Stimulated activated memory B cell treated with anti-CD40 and anti-IgM and Interleukin-4, amounts not matched to agents 10 μg/mL and 1 μg/mL and 100 μg/mL, for 72 hours (primary cell): ENCODE measurements around the gene PARD3.
A peak's percentile ranks its signal among the peaks of the same experiment; 100 is the strongest.

Experiments
- ATAC-seq: fragments of 150-1000 bp; cut with Tn5 transposase; 2 replicates; pipeline ENCODE4 v1.10.0; 2021
- H3K27ac Mint-ChIP-seq: one replicate; pipeline ENCODE4 v1.8.0; 2022; ENCODE audit warnings: mild to moderate bottlenecking, mixed read lengths
- H3K27me3 Mint-ChIP-seq: one replicate; pipeline ENCODE4 v1.8.0; 2022; ENCODE audit warnings: mixed read lengths
- H3K36me3 Mint-ChIP-seq: one replicate; pipeline ENCODE4 v1.8.0; 2022; ENCODE audit warnings: mixed read lengths
- H3K4me1 Mint-ChIP-seq: one replicate; pipeline ENCODE4 v1.8.0; 2022; ENCODE audit warnings: mixed read lengths
- H3K4me3 Mint-ChIP-seq: one replicate; pipeline ENCODE4 v1.8.0; 2022; ENCODE audit warnings: mild to moderate bottlenecking, moderate library complexity, mixed read lengths
- H3K9me3 Mint-ChIP-seq: one replicate; pipeline ENCODE4 v1.8.0; 2022; ENCODE audit warnings: mixed read lengths

PARD3 gene

GRCh38 chr10:34575882-34576281 lies 239.2 kb downstream of the PARD3 start:
- no peak for ATAC-seq
- Mint-ChIP-seq H3K36me3 (no peaks in the 10 kb centered on the region), H3K9me3 (peaks cover 3% of the 10 kb centered on the region), H3K4me1 (no peaks in the 10 kb centered on the region), H3K27me3 (no peaks in the 10 kb centered on the region), H3K27ac (no peak overlapping the region), H3K4me3 (no peak overlapping the region)

DNA sequence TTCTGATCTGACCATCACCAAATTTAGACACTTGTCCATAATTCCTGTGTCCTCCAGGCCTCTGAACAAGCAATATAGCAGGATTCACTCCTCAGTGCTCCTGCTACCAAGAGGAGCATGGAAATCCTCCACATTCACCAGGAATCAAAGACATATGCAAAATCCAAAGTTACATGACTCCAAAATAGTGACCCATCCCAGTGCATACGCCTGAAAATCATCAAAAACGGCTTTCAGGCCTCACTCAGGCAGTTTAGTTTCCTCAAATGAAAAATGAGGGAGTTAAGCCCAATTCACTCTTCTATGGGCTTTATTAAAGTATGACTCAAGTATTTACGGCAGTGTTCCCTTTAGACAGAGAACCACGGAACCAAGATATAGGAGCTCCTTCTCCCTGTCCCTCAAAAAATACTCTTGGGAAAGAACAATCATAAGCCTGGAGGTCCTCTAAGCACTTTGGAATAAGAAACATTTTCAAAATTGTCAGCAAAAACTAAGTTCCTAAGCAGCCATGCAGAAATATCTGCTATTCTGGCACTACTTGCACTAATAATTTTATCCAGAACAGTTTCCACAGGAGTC lies 240.7 kb downstream of the PARD3 start:
- no peak overlapping the region for H3K4me3 Mint-ChIP-seq
- H3K9me3 Mint-ChIP-seq, result peaks cover 3% of the 10 kb centered on the region
- ATAC-seq, result no peak
- no peak overlapping the region for H3K27ac Mint-ChIP-seq
- H3K27me3 Mint-ChIP-seq, result no peaks in the 10 kb centered on the region
- H3K36me3 Mint-ChIP-seq, result no peaks in the 10 kb centered on the region
- H3K4me1 Mint-ChIP-seq, result no peaks in the 10 kb centered on the region

- no peak overlapping the region for H3K27ac Mint-ChIP-seq
- ATAC-seq, result peak; percentile 27
- H3K9me3 Mint-ChIP-seq, result peaks cover 3% of the 10 kb centered on the region
- H3K4me3 Mint-ChIP-seq, result no peak overlapping the region
- H3K36me3 Mint-ChIP-seq, result no peaks in the 10 kb centered on the region
- H3K4me1 Mint-ChIP-seq, result no peaks in the 10 kb centered on the region
- no peaks in the 10 kb centered on the region for H3K27me3 Mint-ChIP-seq
Measured at GRCh38 chr10:34570887-34571286, 244.2 kb downstream of the PARD3 start.

DNA sequence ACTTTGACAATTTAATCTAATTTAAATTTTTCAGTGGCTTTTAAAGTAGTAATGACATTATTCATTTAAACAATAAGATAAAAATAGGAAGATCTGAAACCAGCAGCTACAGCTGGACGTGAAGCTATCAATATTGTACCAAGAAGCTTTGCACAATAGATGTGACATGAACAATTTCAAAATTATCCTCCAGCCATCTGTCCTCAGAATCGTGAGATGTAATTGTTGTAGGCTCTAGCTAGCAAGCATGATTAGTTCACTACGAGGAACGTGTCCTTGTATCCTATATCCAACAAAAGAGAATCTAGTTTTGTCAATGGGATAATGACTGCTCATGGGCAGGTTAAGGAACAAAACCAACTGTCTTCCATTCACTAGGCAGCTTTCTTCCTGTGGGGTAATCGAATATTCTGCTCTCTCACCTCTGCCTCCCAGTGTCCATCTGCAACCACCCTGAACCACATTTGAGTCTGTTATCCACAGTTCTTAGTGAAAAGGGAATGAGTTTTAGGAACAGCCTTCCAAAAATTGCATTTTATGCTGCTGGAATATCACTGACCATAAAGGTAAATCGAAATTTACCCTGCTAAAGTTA lies 247.3 kb downstream of the PARD3 start:
- no peaks in the 10 kb centered on the region for H3K9me3 Mint-ChIP-seq

DNA sequence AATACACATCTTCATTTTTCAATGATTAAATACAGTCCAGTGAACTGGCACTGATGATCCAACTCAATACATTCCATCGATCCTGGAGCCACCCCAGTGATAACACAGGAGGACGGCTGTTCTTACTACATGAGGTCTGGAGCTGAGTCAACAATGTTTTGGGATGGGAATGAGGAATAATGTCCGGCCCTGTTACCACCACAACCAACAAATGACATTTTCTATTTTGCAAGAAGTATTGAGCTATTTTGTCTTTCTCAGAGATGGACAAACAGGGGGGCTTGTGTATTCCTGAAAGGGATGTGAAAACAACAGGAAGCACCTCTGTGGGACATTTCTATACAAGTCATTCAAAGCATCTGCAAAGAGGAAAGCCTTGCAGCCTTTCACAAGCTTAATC lies 249.2 kb downstream of the PARD3 start:
- Mint-ChIP-seq H3K9me3 (no peaks in the 10 kb centered on the region), H3K27me3 (no peaks in the 10 kb centered on the region), H3K4me3 (no peak overlapping the region), H3K36me3 (no peaks in the 10 kb centered on the region), H3K4me1 (no peaks in the 10 kb centered on the region), H3K27ac (no peak overlapping the region)
- ATAC-seq, result no peak

More for the DNA sequence above, 247.3 kb downstream of the PARD3 start:
- Mint-ChIP-seq H3K4me1 (no peaks in the 10 kb centered on the region), H3K27me3 (no peaks in the 10 kb centered on the region), H3K36me3 (no peaks in the 10 kb centered on the region), H3K27ac (no peak overlapping the region), H3K4me3 (no peak overlapping the region)
- ATAC-seq, result no peak

- Mint-ChIP-seq H3K4me3 (no peak overlapping the region), H3K27ac (no peak overlapping the region), H3K36me3 (no peaks in the 10 kb centered on the region), H3K4me1 (no peaks in the 10 kb centered on the region), H3K27me3 (no peaks in the 10 kb centered on the region), H3K9me3 (peaks cover 11% of the 10 kb centered on the region)
- no peak for ATAC-seq
Measured at GRCh38 chr10:34558093-34558583, 257.0 kb downstream of the PARD3 start.

GRCh38 chr10:34557173-34557572 lies 257.9 kb downstream of the PARD3 start:
- no peaks in the 10 kb centered on the region for H3K4me1 Mint-ChIP-seq
- no peaks in the 10 kb centered on the region for H3K36me3 Mint-ChIP-seq
- peaks cover 11% of the 10 kb centered on the region for H3K9me3 Mint-ChIP-seq
- no peak for ATAC-seq
- H3K27ac Mint-ChIP-seq, result no peak overlapping the region
- no peaks in the 10 kb centered on the region for H3K27me3 Mint-ChIP-seq
- no peak overlapping the region for H3K4me3 Mint-ChIP-seq

DNA sequence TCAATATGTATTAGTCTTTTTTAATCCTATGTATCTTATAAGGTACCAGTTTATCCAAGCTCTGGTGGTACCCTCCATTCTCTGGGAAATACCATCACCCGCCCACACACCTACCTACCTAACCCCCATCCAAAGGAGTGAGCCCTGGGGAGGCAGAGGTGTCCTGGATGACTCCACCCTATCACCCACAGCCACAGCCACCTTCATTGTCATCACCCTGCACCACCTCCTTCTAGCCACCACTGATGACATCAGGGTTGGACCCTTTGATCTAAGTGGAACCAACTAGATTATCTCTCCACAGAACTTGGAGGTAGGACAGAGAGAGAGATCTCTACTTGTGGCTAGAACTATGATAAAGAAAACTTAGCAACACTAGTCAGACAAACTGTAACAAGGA lies 259.4 kb downstream of the PARD3 start:
- no peaks in the 10 kb centered on the region for H3K36me3 Mint-ChIP-seq
- H3K4me1 Mint-ChIP-seq, result no peaks in the 10 kb centered on the region
- H3K27me3 Mint-ChIP-seq, result no peaks in the 10 kb centered on the region
- no peak overlapping the region for H3K27ac Mint-ChIP-seq
- ATAC-seq, result no peak
- no peak overlapping the region for H3K4me3 Mint-ChIP-seq
- peaks cover 11% of the 10 kb centered on the region for H3K9me3 Mint-ChIP-seq

- peaks cover 11% of the 10 kb centered on the region for H3K9me3 Mint-ChIP-seq
- no peak for ATAC-seq
- no peak overlapping the region for H3K27ac Mint-ChIP-seq
- no peaks in the 10 kb centered on the region for H3K27me3 Mint-ChIP-seq
- H3K4me1 Mint-ChIP-seq, result no peaks in the 10 kb centered on the region
- H3K4me3 Mint-ChIP-seq, result no peak overlapping the region
- H3K36me3 Mint-ChIP-seq, result no peaks in the 10 kb centered on the region
Measured at GRCh38 chr10:34553747-34554146, 261.3 kb downstream of the PARD3 start.

DNA sequence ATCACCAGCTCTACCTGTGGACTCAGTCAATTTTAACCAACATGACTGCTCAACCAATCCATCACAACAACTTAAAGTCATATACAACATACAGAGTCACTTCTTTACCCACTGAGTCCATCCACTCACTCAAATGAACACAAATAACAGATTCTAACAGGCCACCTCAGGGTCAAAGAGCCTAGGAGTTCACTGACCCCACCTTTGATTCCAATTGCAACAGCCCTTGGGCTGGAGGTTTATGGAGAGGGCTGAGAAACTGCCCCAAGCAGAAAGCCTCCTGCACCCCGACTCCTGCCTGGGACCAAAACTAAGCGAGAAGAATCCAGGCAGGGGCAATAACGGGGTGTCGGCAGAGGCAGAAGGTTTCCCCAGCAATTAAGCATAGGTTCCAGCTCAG lies 263.8 kb downstream of the PARD3 start:
- Mint-ChIP-seq H3K9me3 (peaks cover 8% of the 10 kb centered on the region), H3K27me3 (no peaks in the 10 kb centered on the region), H3K36me3 (no peaks in the 10 kb centered on the region), H3K4me3 (no peak overlapping the region), H3K27ac (no peak overlapping the region), H3K4me1 (no peaks in the 10 kb centered on the region)
- ATAC-seq, result no peak

- Mint-ChIP-seq H3K36me3 (no peaks in the 10 kb centered on the region), H3K9me3 (peaks cover 8% of the 10 kb centered on the region), H3K27ac (no peak overlapping the region), H3K4me3 (no peak overlapping the region), H3K4me1 (no peaks in the 10 kb centered on the region), H3K27me3 (no peaks in the 10 kb centered on the region)
- ATAC-seq, result no peak
Measured at GRCh38 chr10:34549953-34550352, 265.1 kb downstream of the PARD3 start.

GRCh38 chr10:34549001-34549400 lies 266.1 kb downstream of the PARD3 start:
- peaks cover 8% of the 10 kb centered on the region for H3K9me3 Mint-ChIP-seq
- no peak for ATAC-seq
- H3K27me3 Mint-ChIP-seq, result no peaks in the 10 kb centered on the region
- no peaks in the 10 kb centered on the region for H3K4me1 Mint-ChIP-seq
- H3K36me3 Mint-ChIP-seq, result no peaks in the 10 kb centered on the region
- H3K4me3 Mint-ChIP-seq, result no peak overlapping the region
- H3K27ac Mint-ChIP-seq, result no peak overlapping the region

DNA sequence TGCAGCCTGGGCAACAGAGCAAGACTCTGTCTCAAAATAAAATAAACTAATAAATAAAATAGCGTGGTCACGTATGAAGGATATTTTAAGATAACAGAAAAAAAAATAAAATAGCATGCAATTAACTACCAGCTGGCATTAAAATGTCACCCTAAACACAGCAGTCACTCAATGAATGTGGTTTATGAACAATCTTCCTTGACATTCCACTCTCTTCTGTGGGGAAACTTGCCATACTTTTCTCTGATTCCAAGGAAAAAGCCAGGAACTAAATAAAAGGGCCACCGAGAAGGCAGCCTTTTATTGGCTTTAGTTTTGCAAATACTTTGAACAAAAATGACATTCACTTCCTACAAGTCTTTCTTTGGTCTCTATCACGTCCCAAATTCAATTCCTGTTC lies 266.6 kb downstream of the PARD3 start:
- Mint-ChIP-seq H3K4me1 (no peaks in the 10 kb centered on the region), H3K27ac (no peak overlapping the region), H3K36me3 (no peaks in the 10 kb centered on the region), H3K9me3 (peaks cover 8% of the 10 kb centered on the region), H3K27me3 (no peaks in the 10 kb centered on the region), H3K4me3 (no peak overlapping the region)
- ATAC-seq, result no peak

DNA sequence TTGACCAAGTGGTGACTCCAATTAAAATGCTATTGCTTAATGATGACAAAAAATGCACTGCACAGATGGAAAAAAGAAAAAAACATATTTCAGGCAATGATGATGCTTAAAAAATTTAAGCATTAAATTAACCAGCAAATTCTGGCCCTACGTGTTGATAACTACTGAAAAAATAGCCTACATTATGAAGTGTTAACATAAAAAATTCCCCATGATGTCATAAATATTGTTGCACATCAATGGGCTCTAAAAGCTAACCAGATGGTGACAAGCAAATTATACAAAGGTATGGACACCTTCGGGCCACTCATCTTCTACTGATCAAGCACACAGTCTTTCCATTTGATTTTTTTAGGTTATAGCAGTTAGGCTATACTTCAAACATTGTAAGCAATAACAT lies 267.4 kb downstream of the PARD3 start:
- ATAC-seq, result no peak
- no peak overlapping the region for H3K4me3 Mint-ChIP-seq
- no peak overlapping the region for H3K27ac Mint-ChIP-seq
- no peaks in the 10 kb centered on the region for H3K4me1 Mint-ChIP-seq
- H3K27me3 Mint-ChIP-seq, result no peaks in the 10 kb centered on the region
- H3K9me3 Mint-ChIP-seq, result peaks cover 5% of the 10 kb centered on the region
- no peaks in the 10 kb centered on the region for H3K36me3 Mint-ChIP-seq

DNA sequence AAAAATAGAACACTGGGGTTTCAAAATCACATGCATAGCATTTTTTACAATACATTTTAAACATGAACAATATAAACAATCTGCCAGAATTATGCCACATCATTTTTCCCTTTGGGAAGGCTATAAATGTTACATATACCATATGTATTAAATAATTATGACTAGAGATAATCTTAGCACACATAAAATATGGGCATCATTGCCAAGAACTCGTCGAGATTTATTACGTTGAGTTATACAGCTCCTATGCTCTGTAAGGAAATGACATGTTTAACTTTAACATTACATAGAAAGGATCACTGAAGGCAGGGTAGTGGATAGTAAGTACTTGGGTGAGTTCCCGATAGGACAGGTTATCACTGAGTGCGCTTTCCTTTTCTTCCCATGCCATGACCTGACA lies 267.8 kb downstream of the PARD3 start:
- H3K4me3 Mint-ChIP-seq, result no peak overlapping the region

GRCh38 chr10:34544400-34544799 lies 270.7 kb downstream of the PARD3 start:
- no peak for ATAC-seq
- H3K4me1 Mint-ChIP-seq, result no peaks in the 10 kb centered on the region
- H3K9me3 Mint-ChIP-seq, result peaks cover 5% of the 10 kb centered on the region

More for the DNA sequence above, 267.8 kb downstream of the PARD3 start:
- Mint-ChIP-seq H3K9me3 (peaks cover 5% of the 10 kb centered on the region), H3K27ac (no peak overlapping the region), H3K4me1 (no peaks in the 10 kb centered on the region), H3K27me3 (no peaks in the 10 kb centered on the region), H3K36me3 (no peaks in the 10 kb centered on the region)
- no peak for ATAC-seq

More at GRCh38 chr10:34544400-34544799, 270.7 kb downstream of the PARD3 start:
- Mint-ChIP-seq H3K36me3 (no peaks in the 10 kb centered on the region), H3K4me3 (no peak overlapping the region), H3K27ac (no peak overlapping the region), H3K27me3 (no peaks in the 10 kb centered on the region)
